GM18517 (cell line): Measurements from ENCODE around the gene CMTM8.
"Not testable (repeated sequence)": the region's sequence is repeated elsewhere in the genome, so short reads cannot be mapped to it uniquely, and the experiment has no call there.

Source experiments
- ATAC-seq: cut with Tn5 transposase; IDR thresholded peaks from one replicate; pipeline ENCODE4 v1.9.1; 2021; ENCODE audit warnings: mild to moderate bottlenecking, moderate library complexity; ENCODE audit not compliant: unreplicated experiment

The CMTM8 gene

GRCh38 chr3:32238453-32239306 is at the start of gene CMTM8:
TSS of gene CMTM8 (plus strand) at chr3:32238680. CDS start at chr3:32238973, 293 bp downstream.
- ATAC-seq: no peak

GRCh38 chr3:32189693-32190092 is 48.8 kb upstream of the CMTM8 start:
- no peak for ATAC-seq

- not testable (repeated sequence) for ATAC-seq
Observed at GRCh38 chr3:32190556-32190955, 47.9 kb upstream of the CMTM8 start.

GRCh38 chr3:32193101-32193500 is 45.4 kb upstream of the CMTM8 start:
- no peak for ATAC-seq

- ATAC-seq: no peak
Observed at GRCh38 chr3:32194653-32195052, 43.8 kb upstream of the CMTM8 start.

- no peak for ATAC-seq
Observed at GRCh38 chr3:32195995-32196540, 42.4 kb upstream of the CMTM8 start.

- ATAC-seq: no peak
Observed at GRCh38 chr3:32197991-32198390, 40.5 kb upstream of the CMTM8 start.

- ATAC-seq: no peak
Observed at GRCh38 chr3:32198714-32199113, 39.8 kb upstream of the CMTM8 start.

GRCh38 chr3:32200490-32200889 is 38.0 kb upstream of the CMTM8 start:
- no peak for ATAC-seq

- no peak for ATAC-seq
Observed at GRCh38 chr3:32200992-32201758, 37.3 kb upstream of the CMTM8 start.

GRCh38 chr3:32202496-32202895 is 36.0 kb upstream of the CMTM8 start:
- no peak for ATAC-seq

GRCh38 chr3:32203854-32204253 is 34.6 kb upstream of the CMTM8 start:
- no peak for ATAC-seq

GRCh38 chr3:32208447-32208846 is 30.0 kb upstream of the CMTM8 start:
- ATAC-seq: no peak

GRCh38 chr3:32215185-32215584 is 23.3 kb upstream of the CMTM8 start:
- ATAC-seq: no peak

- no peak for ATAC-seq
Observed at GRCh38 chr3:32216172-32216783, 22.2 kb upstream of the CMTM8 start.

- ATAC-seq: no peak
Observed at GRCh38 chr3:32217339-32217738, 21.1 kb upstream of the CMTM8 start.

- ATAC-seq: no peak
Observed at GRCh38 chr3:32219537-32219936, 18.9 kb upstream of the CMTM8 start.

- no peak for ATAC-seq
Observed at GRCh38 chr3:32220006-32220405, 18.5 kb upstream of the CMTM8 start.

- ATAC-seq: no peak
Observed at GRCh38 chr3:32222950-32223349, 15.5 kb upstream of the CMTM8 start.

- no peak for ATAC-seq
Observed at GRCh38 chr3:32224016-32224516, 14.4 kb upstream of the CMTM8 start.

- ATAC-seq: no peak
Observed at GRCh38 chr3:32226875-32227500, 11.5 kb upstream of the CMTM8 start.
